ENCODE data around the gene E2F3. TPM values are rescaled to one million over a fixed set of nuclear protein-coding genes. Genes with fewer than 3 reads are reported as not detected.

E2F3 gene
- polyA plus RNA-seq, 2 donors: 3.4 to 3.9 TPM

DNA sequence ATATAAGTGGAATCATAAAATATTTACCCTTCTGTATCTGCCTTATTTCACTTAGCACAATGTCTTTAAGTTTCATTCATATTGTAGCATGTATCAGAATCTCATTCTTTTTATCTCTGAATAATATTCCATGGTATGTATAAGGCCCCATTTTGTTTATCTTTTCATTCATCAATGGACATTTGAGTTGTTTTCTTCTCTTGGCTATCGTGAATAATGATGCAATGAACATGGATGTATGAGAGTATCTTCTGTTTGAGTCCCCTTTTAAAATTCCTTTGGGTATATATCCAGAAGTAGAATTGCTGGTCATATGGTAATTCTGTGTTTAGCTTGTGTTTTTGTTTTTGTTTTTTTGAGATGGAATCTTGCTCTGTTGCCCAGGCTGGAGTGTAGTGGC lies 39.6 kb downstream of the E2F3 start:
- H3K4me1 ChIP-seq (ENCODE audit: control insufficient read depth in 2 of 2, insufficient read depth in 2 of 2, low read length in 1 of 2): no peaks in the 10 kb centered on the region
- no peak overlapping the region for H3K27ac ChIP-seq (ENCODE audit: low read depth in 2 of 2, low read length in 1 of 2)
- no peaks in the 10 kb centered on the region for H3K27me3 ChIP-seq (ENCODE audit: control insufficient read depth in 1 of 2, insufficient read depth in 2 of 2, low read length in 2 of 2)
- H3K36me3 ChIP-seq (ENCODE audit: control insufficient read depth in 2 of 2, insufficient read depth in 2 of 2, low read length in 1 of 2): no peaks in the 10 kb centered on the region
- no peaks in the 10 kb centered on the region for H3K9me3 ChIP-seq (ENCODE audit: control insufficient read depth in 2 of 2, insufficient read depth in 1 of 2, low read depth in 1 of 2, low read length in 1 of 2)
- H3K4me3 ChIP-seq (ENCODE audit: low read depth in 1 of 2, low read length in 2 of 2): no peak overlapping the region
- 94 to 96% methylated on average over 1 of the region's 1 CpG for WGBS, 2 donors

DNA sequence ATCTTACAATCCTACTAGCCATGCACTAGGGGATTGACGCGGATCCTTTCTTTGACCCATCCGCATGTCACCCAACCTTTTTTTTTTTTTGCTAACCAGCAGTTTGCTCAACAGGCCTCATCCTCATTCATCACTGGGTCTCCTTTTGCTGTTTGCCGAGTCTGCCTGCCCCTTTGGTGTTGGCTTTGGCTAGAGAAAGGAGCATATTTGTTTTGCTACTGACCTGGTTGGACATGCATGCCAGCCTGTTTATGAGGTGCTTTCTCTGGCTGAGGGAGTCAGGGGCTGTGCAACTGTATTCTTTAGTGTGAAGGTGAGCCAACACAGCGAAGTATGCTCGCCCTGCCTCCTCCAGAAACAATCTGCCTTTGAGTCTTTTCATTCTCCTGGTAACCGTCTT lies 40.2 kb downstream of the E2F3 start:
- WGBS, 2 donors: 82 to 84% methylated on average over 7 of the region's 7 CpGs
- H3K4me1 ChIP-seq (ENCODE audit: control insufficient read depth in 2 of 2, insufficient read depth in 2 of 2, low read length in 1 of 2): no peaks in the 10 kb centered on the region

DNA sequence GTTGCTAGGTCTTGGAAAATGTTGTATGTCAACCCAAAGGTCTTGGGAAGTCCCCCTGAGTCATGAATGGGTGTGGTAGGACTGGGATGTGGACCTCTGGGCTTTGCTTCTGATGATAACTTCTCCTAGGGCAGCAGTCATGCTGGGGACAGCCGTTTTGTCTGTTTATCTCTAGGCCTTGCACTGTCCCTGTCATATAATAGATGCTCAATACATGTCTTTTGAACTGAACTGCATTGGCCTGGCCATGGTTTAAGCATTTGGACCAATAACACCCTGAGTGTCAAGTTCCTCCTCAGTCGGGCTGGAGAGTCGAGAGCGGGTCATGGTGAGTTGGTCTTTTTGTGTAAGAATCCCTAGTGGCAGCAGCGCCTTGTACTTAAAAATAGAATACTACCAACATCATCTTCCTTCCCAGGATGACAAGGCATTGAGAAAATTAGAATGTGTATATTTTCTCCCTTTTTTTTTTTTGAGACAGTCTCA lies 43.1 kb downstream of the E2F3 start:
- WGBS, 2 donors: 82 to 87% methylated on average over 5 of the region's 5 CpGs
- H3K27me3 ChIP-seq (ENCODE audit: control insufficient read depth in 1 of 2, insufficient read depth in 2 of 2, low read length in 2 of 2): no peaks in the 10 kb centered on the region

More for the DNA sequence above, 40.2 kb downstream of the E2F3 start:
- H3K36me3 ChIP-seq (ENCODE audit: control insufficient read depth in 2 of 2, insufficient read depth in 2 of 2, low read length in 1 of 2): no peaks in the 10 kb centered on the region
- no peak overlapping the region for H3K4me3 ChIP-seq (ENCODE audit: low read depth in 1 of 2, low read length in 2 of 2)
- H3K27ac ChIP-seq (ENCODE audit: low read depth in 2 of 2, low read length in 1 of 2): no peak overlapping the region
- H3K27me3 ChIP-seq (ENCODE audit: control insufficient read depth in 1 of 2, insufficient read depth in 2 of 2, low read length in 2 of 2): no peaks in the 10 kb centered on the region
- no peaks in the 10 kb centered on the region for H3K9me3 ChIP-seq (ENCODE audit: control insufficient read depth in 2 of 2, insufficient read depth in 1 of 2, low read depth in 1 of 2, low read length in 1 of 2)

DNA sequence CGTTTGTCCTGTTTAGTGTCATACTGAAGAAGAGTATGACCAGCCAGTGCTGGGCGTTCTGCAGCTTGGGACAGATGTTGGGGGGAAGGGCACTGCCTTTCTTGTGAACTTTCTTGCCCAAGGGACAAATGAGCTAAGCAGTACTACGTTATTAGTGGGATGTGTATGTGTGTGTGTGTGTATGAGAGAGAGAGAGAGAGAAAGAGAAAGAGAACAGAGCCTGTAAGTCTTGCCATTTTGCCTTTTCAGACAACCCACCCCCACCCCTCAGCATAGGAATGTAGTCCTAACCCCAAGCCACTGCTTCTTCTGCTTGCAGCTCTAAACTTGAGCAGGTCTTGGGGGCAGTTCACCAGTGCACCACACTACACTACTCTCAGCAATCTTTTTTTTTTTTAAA lies 45.5 kb downstream of the E2F3 start:
- Histone ChIP-seq H3K27me3 (ENCODE audit: control insufficient read depth in 1 of 2, insufficient read depth in 2 of 2, low read length in 2 of 2) (no peaks in the 10 kb centered on the region), H3K4me1 (ENCODE audit: control insufficient read depth in 2 of 2, insufficient read depth in 2 of 2, low read length in 1 of 2) (no peaks in the 10 kb centered on the region), H3K9me3 (ENCODE audit: control insufficient read depth in 2 of 2, insufficient read depth in 1 of 2, low read depth in 1 of 2, low read length in 1 of 2) (no peaks in the 10 kb centered on the region), H3K36me3 (ENCODE audit: control insufficient read depth in 2 of 2, insufficient read depth in 2 of 2, low read length in 1 of 2) (no peaks in the 10 kb centered on the region), H3K27ac (ENCODE audit: low read depth in 2 of 2, low read length in 1 of 2) (no peak overlapping the region), H3K4me3 (ENCODE audit: low read depth in 1 of 2, low read length in 2 of 2) (no peak overlapping the region)
- WGBS, 2 donors: 67 to 74% methylated on average over 3 of the region's 3 CpGs

More for the DNA sequence above, 43.1 kb downstream of the E2F3 start:
- no peaks in the 10 kb centered on the region for H3K4me1 ChIP-seq (ENCODE audit: control insufficient read depth in 2 of 2, insufficient read depth in 2 of 2, low read length in 1 of 2)
- H3K9me3 ChIP-seq (ENCODE audit: control insufficient read depth in 2 of 2, insufficient read depth in 1 of 2, low read depth in 1 of 2, low read length in 1 of 2): no peaks in the 10 kb centered on the region
- H3K4me3 ChIP-seq (ENCODE audit: low read depth in 1 of 2, low read length in 2 of 2): no peak overlapping the region
- H3K36me3 ChIP-seq (ENCODE audit: control insufficient read depth in 2 of 2, insufficient read depth in 2 of 2, low read length in 1 of 2): no peaks in the 10 kb centered on the region
- no peak overlapping the region for H3K27ac ChIP-seq (ENCODE audit: low read depth in 2 of 2, low read length in 1 of 2)

DNA sequence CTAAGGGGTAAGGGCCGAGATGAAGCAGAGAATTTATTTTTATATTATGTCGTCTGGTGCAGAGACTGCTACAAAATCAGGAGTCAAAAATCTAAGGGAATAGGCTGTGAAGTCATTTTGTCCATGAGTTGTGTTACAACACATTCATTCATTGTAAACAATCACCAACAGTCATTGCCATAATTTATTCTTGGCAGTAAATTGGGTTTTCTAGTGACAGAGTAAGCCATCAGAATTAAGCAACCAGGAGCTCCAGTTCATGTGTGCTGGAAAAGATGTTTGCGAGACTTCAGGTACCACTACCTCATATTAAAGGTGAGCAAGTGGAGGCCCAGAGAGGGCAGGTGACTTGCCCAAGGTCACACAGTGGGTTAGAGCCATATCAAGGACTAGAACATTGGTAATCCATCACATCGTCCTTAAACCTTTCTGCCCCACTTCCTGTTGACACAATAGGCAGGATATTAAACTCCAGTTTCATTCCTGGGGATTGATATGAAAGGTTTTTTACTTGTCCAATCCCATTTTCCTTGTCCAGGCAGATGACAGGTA lies 46.0 kb downstream of the E2F3 start:
- Histone ChIP-seq H3K36me3 (ENCODE audit: control insufficient read depth in 2 of 2, insufficient read depth in 2 of 2, low read length in 1 of 2) (no peaks in the 10 kb centered on the region), H3K9me3 (ENCODE audit: control insufficient read depth in 2 of 2, insufficient read depth in 1 of 2, low read depth in 1 of 2, low read length in 1 of 2) (no peaks in the 10 kb centered on the region), H3K27me3 (ENCODE audit: control insufficient read depth in 1 of 2, insufficient read depth in 2 of 2, low read length in 2 of 2) (no peaks in the 10 kb centered on the region), H3K27ac (ENCODE audit: low read depth in 2 of 2, low read length in 1 of 2) (no peak overlapping the region), H3K4me1 (ENCODE audit: control insufficient read depth in 2 of 2, insufficient read depth in 2 of 2, low read length in 1 of 2) (no peaks in the 10 kb centered on the region), H3K4me3 (ENCODE audit: low read depth in 1 of 2, low read length in 2 of 2) (no peak overlapping the region)
- WGBS, 2 donors: 52 to 54% methylated on average over 4 of the region's 4 CpGs

DNA sequence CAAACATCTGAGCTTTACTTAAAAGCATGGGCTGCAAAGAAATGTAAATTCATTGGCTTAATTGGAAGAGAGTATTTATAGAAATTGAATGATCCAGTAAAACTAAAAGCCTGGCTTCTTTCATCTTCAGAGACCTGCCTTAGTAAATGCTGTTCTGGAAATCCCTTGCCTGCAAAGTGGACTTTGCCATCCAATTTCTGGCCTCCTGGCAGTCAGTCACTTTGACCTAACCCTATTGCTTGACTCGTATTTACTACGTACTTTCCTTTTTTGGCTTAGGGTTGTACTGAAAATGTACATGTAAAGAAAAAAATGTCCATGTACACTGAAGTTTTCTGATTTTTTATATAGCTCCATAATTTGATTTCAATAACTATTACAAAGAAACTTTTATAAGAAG lies 47.1 kb downstream of the E2F3 start:
- 80 to 91% methylated on average over 2 of the region's 2 CpGs for WGBS, 2 donors

DNA sequence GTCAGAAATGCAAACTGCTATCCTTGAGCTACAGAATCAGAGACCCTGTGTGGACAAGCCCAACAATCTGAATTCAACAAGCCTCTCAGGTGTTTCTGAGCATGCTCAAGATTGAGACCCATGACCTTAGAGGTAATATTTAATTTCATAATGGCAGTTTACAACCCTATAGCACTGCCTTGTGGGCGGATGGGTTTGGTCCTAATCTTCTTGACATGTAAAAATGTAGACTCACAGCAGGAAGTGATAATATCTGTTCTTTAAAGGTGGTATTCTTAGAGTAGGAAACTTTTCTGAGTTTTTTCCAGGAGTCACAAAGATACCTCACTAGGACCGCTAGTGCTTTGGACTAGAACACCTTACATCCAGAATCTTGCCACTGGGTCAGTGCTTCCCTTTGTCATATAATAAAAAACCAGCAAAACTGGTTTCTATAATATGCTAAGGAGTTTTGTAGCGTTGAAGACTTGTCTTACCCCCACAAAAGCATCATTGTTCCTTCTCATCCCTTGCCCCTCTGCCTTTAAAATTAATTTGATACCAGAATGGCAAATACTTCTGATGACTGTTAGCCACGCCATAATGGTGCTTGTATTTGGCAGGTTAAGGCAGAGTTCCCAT lies 52.6 kb downstream of the E2F3 start:
- 77% methylated on average over 4 of the region's 4 CpGs for WGBS, 2 donors
- Histone ChIP-seq H3K36me3 (ENCODE audit: control insufficient read depth in 2 of 2, insufficient read depth in 2 of 2, low read length in 1 of 2) (no peaks in the 10 kb centered on the region), H3K4me3 (ENCODE audit: low read depth in 1 of 2, low read length in 2 of 2) (no peak overlapping the region), H3K4me1 (ENCODE audit: control insufficient read depth in 2 of 2, insufficient read depth in 2 of 2, low read length in 1 of 2) (no peaks in the 10 kb centered on the region), H3K27ac (ENCODE audit: low read depth in 2 of 2, low read length in 1 of 2) (no peak overlapping the region), H3K27me3 (ENCODE audit: control insufficient read depth in 1 of 2, insufficient read depth in 2 of 2, low read length in 2 of 2) (no peaks in the 10 kb centered on the region), H3K9me3 (ENCODE audit: control insufficient read depth in 2 of 2, insufficient read depth in 1 of 2, low read depth in 1 of 2, low read length in 1 of 2) (no peaks in the 10 kb centered on the region)

More for the DNA sequence above, 47.1 kb downstream of the E2F3 start:
- no peaks in the 10 kb centered on the region for H3K36me3 ChIP-seq (ENCODE audit: control insufficient read depth in 2 of 2, insufficient read depth in 2 of 2, low read length in 1 of 2)
- no peaks in the 10 kb centered on the region for H3K4me1 ChIP-seq (ENCODE audit: control insufficient read depth in 2 of 2, insufficient read depth in 2 of 2, low read length in 1 of 2)
- H3K9me3 ChIP-seq (ENCODE audit: control insufficient read depth in 2 of 2, insufficient read depth in 1 of 2, low read depth in 1 of 2, low read length in 1 of 2): no peaks in the 10 kb centered on the region
- H3K27me3 ChIP-seq (ENCODE audit: control insufficient read depth in 1 of 2, insufficient read depth in 2 of 2, low read length in 2 of 2): no peaks in the 10 kb centered on the region
- no peak overlapping the region for H3K4me3 ChIP-seq (ENCODE audit: low read depth in 1 of 2, low read length in 2 of 2)
- H3K27ac ChIP-seq (ENCODE audit: low read depth in 2 of 2, low read length in 1 of 2): no peak overlapping the region

DNA sequence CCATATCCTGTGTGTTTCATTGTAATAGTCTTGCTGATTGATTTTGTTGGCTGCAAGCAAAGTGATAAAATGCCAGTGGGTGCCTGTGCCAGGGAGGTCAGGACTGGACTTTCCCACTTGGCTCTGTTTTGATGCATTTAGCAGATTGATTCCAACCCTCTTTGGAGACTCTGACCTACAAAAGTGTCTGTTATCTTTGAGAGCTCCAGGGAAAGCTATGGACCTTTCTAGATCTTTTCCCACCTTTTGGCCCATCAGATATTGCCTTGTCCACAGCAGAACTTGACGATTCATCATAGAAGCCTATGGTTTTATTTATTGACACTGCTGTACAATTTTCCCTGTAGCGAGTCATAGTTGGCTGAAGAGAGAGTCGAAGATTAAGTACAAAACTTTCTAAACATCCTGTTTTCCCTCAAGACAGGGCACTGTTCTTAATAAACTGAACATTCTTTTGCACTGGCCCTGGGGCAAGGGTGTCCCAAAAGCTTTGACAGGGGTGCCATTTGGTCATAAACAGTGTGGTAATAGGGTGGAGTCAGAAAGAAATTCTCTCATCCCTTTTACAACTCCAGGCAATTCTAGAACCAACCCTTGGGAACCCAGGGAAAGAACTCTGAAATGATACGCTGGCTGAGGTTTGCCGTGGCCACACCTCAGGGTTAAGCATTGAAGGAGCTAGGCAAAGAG lies 53.7 kb downstream of the E2F3 start:
- no peaks in the 10 kb centered on the region for H3K36me3 ChIP-seq (ENCODE audit: control insufficient read depth in 2 of 2, insufficient read depth in 2 of 2, low read length in 1 of 2)
- no peak overlapping the region for H3K27ac ChIP-seq (ENCODE audit: low read depth in 2 of 2, low read length in 1 of 2)
- no peaks in the 10 kb centered on the region for H3K4me1 ChIP-seq (ENCODE audit: control insufficient read depth in 2 of 2, insufficient read depth in 2 of 2, low read length in 1 of 2)
- H3K9me3 ChIP-seq (ENCODE audit: control insufficient read depth in 2 of 2, insufficient read depth in 1 of 2, low read depth in 1 of 2, low read length in 1 of 2): no peaks in the 10 kb centered on the region
- no peak overlapping the region for H3K4me3 ChIP-seq (ENCODE audit: low read depth in 1 of 2, low read length in 2 of 2)
- 53 to 70% methylated on average over 5 of the region's 5 CpGs for WGBS, 2 donors
- H3K27me3 ChIP-seq (ENCODE audit: control insufficient read depth in 1 of 2, insufficient read depth in 2 of 2, low read length in 2 of 2): no peaks in the 10 kb centered on the region

DNA sequence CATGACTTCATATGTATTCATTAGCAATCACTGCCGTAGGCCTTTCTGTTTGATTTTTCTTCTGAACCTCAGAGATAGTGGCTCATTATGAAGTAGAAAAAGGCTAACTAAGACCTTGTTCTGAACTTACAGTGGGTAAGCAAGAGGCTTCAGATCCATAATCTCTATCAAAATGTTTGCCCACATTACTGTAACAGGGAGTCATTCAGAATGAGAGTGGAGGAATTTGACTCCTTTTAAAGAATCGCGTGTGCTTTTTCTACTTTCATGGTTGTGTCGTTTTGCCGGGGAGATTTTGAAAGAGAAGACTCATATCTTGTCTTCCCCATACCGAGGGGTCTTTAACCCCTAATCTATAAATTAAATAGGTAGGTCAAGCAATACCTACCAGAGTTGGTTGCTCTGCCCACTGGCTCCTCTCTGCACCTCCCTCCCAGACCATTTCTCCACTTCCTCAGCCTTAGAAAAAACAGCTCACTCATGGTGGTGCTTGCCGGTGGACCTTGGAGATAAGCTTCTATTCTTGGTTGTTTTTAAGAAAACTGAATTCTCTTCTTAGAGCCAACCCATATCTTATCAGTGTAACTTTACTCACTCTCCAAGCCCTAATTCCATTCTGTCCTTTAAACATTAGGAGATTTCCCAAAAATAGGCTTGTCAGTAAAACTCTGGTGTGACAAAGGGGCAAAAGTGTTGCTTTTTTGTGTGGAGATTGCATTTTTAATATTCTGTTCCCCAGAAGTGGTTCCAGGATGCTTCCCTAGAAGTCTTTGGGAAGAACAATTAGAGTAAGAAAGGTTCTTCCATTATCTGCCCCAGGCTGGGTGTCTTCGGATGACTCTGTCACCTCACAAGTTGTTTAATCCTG lies 56.6 kb downstream of the E2F3 start:
- Histone ChIP-seq H3K36me3 (ENCODE audit: control insufficient read depth in 2 of 2, insufficient read depth in 2 of 2, low read length in 1 of 2) (no peaks in the 10 kb centered on the region), H3K9me3 (ENCODE audit: control insufficient read depth in 2 of 2, insufficient read depth in 1 of 2, low read depth in 1 of 2, low read length in 1 of 2) (no peaks in the 10 kb centered on the region), H3K27me3 (ENCODE audit: control insufficient read depth in 1 of 2, insufficient read depth in 2 of 2, low read length in 2 of 2) (no peaks in the 10 kb centered on the region), H3K4me1 (ENCODE audit: control insufficient read depth in 2 of 2, insufficient read depth in 2 of 2, low read length in 1 of 2) (no peaks in the 10 kb centered on the region), H3K4me3 (ENCODE audit: low read depth in 1 of 2, low read length in 2 of 2) (no peak overlapping the region), H3K27ac (ENCODE audit: low read depth in 2 of 2, low read length in 1 of 2) (no peak overlapping the region)
- 76 to 81% methylated on average over 8 of the region's 8 CpGs for WGBS, 2 donors
